Aorta (tissue), 5 donors: ENCODE data around the gene ZNF655. TPM values are rescaled to one million over a fixed set of nuclear protein-coding genes. Genes with fewer than 3 reads are reported as not detected.

Experiments used
- ATAC-seq: fragments of 200-7000 bp; cut with Tn5 transposase; one replicate; pipeline ENCODE4 v1.9.1; 2022; ENCODE audit warnings: moderate library complexity; ENCODE audit not compliant: low FRiP score
- DNase-seq, 2 donors: peaks; one replicate each; pipeline ENCODE4 v3.0.0-alpha.2; 2020
- H3K27ac ChIP-seq, 2 donors: one replicate each; pipeline ENCODE4 v1.5.1; 2013; ENCODE audit warnings: low read length in 2 of 2, mild to moderate bottlenecking in 2 of 2, moderate library complexity in 2 of 2, control low read depth in 1 of 2, inconsistent platforms in 1 of 2, low read depth in 1 of 2
- H3K27me3 ChIP-seq, 2 donors: one replicate each; pipeline ENCODE4 v1.6.1; 2013; ENCODE audit warnings: control low read depth in 1 of 2, low read length in 1 of 2, mild to moderate bottlenecking in 1 of 2, moderate library complexity in 1 of 2; ENCODE audit not compliant: insufficient read depth in 2 of 2, control insufficient read depth in 1 of 2
- H3K36me3 ChIP-seq, 2 donors: one replicate each; pipeline ENCODE4 v1.6.1; 2013; ENCODE audit warnings: control low read depth in 1 of 2, low read length in 1 of 2, mild to moderate bottlenecking in 1 of 2; ENCODE audit not compliant: insufficient read depth in 2 of 2, control insufficient read depth in 1 of 2
- H3K4me1 ChIP-seq, 2 donors: one replicate each; pipeline ENCODE4 v1.6.1; 2013; ENCODE audit warnings: low read length in 2 of 2, control low read depth in 1 of 2, mild to moderate bottlenecking in 1 of 2, moderate library complexity in 1 of 2; ENCODE audit not compliant: insufficient read depth in 2 of 2, control insufficient read depth in 1 of 2
- H3K4me3 ChIP-seq, 2 donors: one replicate each; pipeline ENCODE4 v1.5.1; 2013; ENCODE audit warnings: low read length in 2 of 2, control low read depth in 1 of 2, mild to moderate bottlenecking in 1 of 2
- H3K9me3 ChIP-seq: one replicate; pipeline ENCODE4 v1.6.1; 2013; ENCODE audit warnings: mild to moderate bottlenecking, low read length; ENCODE audit not compliant: control insufficient read depth
- WGBS, 2 donors: extraction: QIAGEN DNeasy Blood & Tissue Kit; methylation state at CpG; one replicate each; pipeline ENCODE4 v1.1.7; 2013; 5-methylcytosine and 5-hydroxymethylcytosine counted together
- intact Hi-C, 2 donors: fragments of 100-400 bp; cut with DNase I; formaldehyde crosslinking; loops; one replicate each; pipeline versions ENCODE4 v1.14.2 to v1.15.0; 2022
- polyA plus RNA-seq, 2 donors: library from polyadenylated mRNA; stranded (reverse); fragments of 200-250 nt; gene quantifications; one replicate each; pipeline ENCODE4 v1.2.3, GENCODE V29; 2013
- total RNA-seq, 2 donors: library from RNA; stranded (reverse); fragmentation: NEBNext Ultra II Directional; extraction: Animal tissue kit (Norgen Biotek cat#: 25700); gene quantifications; one replicate each; pipeline ENCODE4 v1.2.1, GENCODE V29; 2021
- donor health status: healthy with polysubstance abuse.
- donor health status: Bipolar disorder and iron deficiency.
- donor health status: DM: no; HTN: no; CAD: no.
- donor health status: DM: no; HTN: no; CAD: no.
- donor health status: DM: yes; HTN: yes; CAD: no.

Gene ZNF655
- total and polyA plus RNA-seq, 4 donors, result 47.7 to 93.1 (median 65.6) TPM

DNA sequence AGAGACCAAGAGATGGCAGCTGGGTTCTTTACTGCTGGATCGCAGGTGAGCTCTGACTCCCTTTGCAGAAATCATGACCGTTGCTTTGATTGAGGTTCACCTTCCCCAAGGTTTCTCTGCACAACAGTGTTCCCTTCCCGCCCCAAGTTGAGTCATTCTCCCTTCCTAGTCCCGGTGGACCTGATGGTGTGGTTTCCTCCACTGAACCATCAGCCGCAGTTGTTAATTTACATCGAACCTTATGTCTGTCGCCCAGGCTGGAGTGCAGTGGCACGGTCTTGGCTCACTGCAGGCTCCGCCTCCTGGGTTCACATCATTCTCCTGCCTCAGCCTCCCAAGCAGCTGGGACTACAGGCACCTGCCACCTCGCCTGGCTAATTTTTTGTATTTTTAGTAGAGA lies 64.2 kb downstream of the ZNF655 start:
- H3K9me3 ChIP-seq, result no peaks in the 10 kb centered on the region
- no peak for ATAC-seq
- WGBS, 2 donors, result 93 to 94% methylated on average over 10 of the region's 10 CpGs
- peaks cover 4 to 11% of the 10 kb centered on the region in 2 donors for H3K36me3 ChIP-seq
- no peaks in the 10 kb centered on the region for H3K4me1 ChIP-seq
- H3K4me3 ChIP-seq, result no peak overlapping the region
- no peak overlapping the region for H3K27ac ChIP-seq
- H3K27me3 ChIP-seq, result no peaks in the 10 kb centered on the region
- DNase-seq, result no peak
- intact Hi-C loops, result no loop called here

DNA sequence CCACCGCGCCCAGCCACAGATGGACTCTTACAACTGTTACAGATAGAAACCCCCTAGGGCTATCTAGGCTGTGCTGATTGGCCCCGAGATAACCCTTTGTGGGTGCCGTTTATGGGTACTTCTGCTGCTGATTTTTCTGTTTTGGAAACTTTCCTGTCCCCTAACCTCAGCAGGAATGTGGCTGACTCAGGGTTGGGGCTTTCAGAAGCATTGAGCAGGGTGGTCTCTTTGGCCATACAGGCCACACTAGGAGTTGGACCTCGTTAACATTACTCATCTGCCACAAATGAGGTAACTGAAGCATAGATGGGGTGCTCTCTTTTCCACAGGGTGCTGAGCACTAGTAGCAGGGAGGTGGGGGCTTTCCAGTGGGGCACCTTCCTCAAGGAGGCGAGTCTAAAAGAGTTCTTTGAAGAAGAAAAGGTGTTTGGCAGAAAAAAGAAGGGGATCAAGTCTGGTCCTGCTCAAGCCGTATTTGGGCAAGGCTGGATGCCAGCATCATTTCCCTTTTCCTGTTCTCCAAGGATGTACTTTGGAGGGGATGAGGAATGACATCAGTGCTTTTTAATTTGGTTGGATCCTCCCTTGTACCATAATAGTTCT lies 64.8 kb downstream of the ZNF655 start:
- Histone ChIP-seq H3K9me3 (no peaks in the 10 kb centered on the region), H3K27me3 (no peaks in the 10 kb centered on the region), H3K27ac (no peak overlapping the region), H3K4me1 (no peaks in the 10 kb centered on the region), H3K4me3 (no peak overlapping the region), H3K36me3 (peaks cover 4 to 11% of the 10 kb centered on the region in 2 donors)
- whole genome bisulfite sequencing, 2 donors, result 87% methylated on average over 7 of the region's 7 CpGs
- intact Hi-C loops, result no loop called here
- ATAC-seq (no peak), DNase-seq (no peak)

DNA sequence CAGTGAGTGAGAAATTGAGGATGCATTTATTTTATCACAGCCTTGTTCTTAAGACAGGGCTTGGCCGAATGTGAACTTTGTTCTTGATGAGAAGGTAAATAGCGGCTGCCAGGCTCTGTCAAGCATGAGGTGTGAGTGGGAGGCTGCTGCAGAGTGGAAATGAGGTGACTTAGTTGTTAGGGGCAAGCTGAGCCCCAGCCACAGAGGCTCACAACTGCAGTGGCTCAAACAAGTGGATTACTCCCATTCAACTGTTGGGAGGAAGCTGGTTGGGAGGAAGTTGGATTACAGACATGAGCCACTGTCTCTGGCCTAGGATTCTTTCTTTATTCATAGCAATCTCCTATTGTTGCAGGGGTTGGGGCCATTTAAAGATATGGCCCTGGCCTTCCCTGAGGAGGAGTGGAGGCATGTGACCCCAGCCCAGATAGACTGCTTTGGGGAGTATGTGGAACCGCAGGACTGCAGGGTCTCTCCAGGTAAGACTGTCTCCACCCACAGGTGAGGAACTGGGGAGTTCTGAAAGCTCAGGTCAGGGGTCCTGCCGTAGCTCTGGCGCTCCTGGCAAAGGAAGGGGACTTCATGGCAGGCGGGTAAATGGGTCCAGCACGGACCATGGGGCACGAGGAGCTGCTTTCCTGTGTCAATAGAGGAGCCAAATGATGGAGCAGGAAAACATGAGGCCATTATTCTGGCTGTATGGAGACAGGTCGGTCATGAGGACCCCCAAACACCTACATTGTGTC lies 65.4 kb downstream of the ZNF655 start:
- Histone ChIP-seq H3K27me3 (no peaks in the 10 kb centered on the region), H3K4me3 (no peak overlapping the region), H3K4me1 (no peaks in the 10 kb centered on the region), H3K9me3 (no peaks in the 10 kb centered on the region), H3K27ac (no peak overlapping the region), H3K36me3 (peaks cover 4 to 12% of the 10 kb centered on the region in 2 donors)
- ATAC-seq (no peak), DNase-seq (no peak)
- intact Hi-C loops, result no loop called here
- 91% methylated on average over 9 of the region's 9 CpGs for WGBS, 2 donors

DNA sequence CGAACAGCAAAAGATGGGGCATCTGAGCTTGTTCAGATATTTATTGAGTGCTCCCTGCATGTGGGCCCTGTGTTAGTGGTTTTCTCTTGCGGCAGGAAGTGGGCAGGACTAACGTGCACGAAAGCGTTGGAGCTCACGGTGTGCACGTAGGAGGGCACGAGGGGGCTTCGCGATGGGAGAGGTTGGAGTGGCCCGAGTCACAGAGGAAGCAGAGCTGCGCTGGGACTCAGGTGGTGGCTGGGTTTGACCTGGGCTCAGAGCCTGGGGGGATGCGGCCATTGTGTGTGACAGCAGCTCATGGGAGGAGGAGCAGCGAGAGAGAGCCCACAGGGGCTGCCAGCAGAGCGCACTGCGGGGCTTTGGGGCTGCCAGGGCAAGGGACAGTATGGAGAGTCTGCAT lies 66.0 kb downstream of the ZNF655 start:
- Histone ChIP-seq H3K4me1 (no peaks in the 10 kb centered on the region), H3K36me3 (peaks cover 4 to 16% of the 10 kb centered on the region in 2 donors), H3K4me3 (no peak overlapping the region), H3K9me3 (no peaks in the 10 kb centered on the region), H3K27me3 (no peaks in the 10 kb centered on the region), H3K27ac (no peak overlapping the region)
- ATAC-seq, result no peak
- 90 to 91% methylated on average over 16 of the region's 16 CpGs for WGBS, 2 donors
- intact Hi-C loops, result no loop called here
- no peak for DNase-seq

DNA sequence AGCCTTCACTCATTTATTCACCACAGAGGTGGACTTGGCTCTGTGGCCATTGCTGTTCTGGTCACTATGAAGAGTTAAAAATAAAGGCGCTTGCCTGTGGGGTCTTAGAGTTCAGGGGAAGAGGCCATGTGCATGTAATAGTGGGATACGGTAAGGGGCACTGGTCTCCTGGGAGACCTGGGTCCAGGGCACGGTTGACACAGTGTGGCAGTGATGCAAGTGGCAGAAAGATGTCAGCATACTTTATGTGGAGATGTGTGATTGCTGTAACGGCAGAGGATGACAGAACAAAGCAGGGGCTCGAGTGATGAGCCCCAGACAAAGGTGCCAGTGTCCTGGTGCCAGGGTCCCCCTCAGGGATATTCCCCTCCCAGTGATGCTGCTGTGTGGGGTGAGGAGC lies 66.9 kb downstream of the ZNF655 start:
- intact Hi-C loops, result no loop called here

DNA sequence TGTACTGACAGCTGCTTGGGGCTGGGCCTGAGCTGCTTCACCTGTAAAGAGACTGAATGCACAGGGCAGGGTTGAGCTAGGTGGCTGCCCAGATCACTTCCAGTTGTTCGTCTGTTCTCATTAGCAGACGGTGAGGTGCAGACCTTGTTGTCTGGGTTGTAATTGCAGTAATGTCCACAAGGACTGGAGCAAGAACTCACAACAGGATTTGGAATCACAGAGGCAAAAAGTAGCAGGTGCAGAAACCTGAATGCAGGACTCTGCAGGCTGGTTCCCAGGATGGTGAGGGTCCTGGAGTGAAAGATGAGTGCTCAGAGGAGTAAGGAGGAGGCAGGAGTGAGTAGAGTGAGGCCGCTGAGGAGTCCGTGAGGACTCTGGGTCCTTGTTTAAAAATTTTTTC lies 67.5 kb downstream of the ZNF655 start:
- peaks cover 4 to 21% of the 10 kb centered on the region in 2 donors for H3K36me3 ChIP-seq
- ATAC-seq, result no peak
- WGBS, 2 donors, result 89 to 90% methylated on average over 4 of the region's 4 CpGs
- H3K27me3 ChIP-seq, result no peaks in the 10 kb centered on the region
- H3K4me3 ChIP-seq, result no peak overlapping the region
- intact Hi-C loops, result no loop called here
- H3K9me3 ChIP-seq, result no peaks in the 10 kb centered on the region
- H3K27ac ChIP-seq, result no peak overlapping the region
- no peak for DNase-seq
- no peaks in the 10 kb centered on the region for H3K4me1 ChIP-seq

More for the DNA sequence above, 66.9 kb downstream of the ZNF655 start:
- H3K27me3 ChIP-seq, result no peaks in the 10 kb centered on the region
- DNase-seq (no peak), ATAC-seq (no peak)
- no peaks in the 10 kb centered on the region for H3K4me1 ChIP-seq
- H3K27ac ChIP-seq, result no peak overlapping the region
- 79 to 82% methylated on average over 5 of the region's 5 CpGs for WGBS, 2 donors
- H3K4me3 ChIP-seq, result no peak overlapping the region
- H3K36me3 ChIP-seq, result peaks cover 4 to 21% of the 10 kb centered on the region in 2 donors
- H3K9me3 ChIP-seq, result no peaks in the 10 kb centered on the region

Other genes starting within 250 kb of the ZNF655 start
- gene ARPC1A, start 232.7 kb upstream of the ZNF655 start, total RNA-seq, result 100 to 1,000 TPM in 1 of 2 donors, 10 to 100 TPM in 1; 99.9 to 106 TPM
- gene ARPC1A, start 232.7 kb upstream of the ZNF655 start, polyA plus RNA-seq, result 100 to 1,000 TPM in 1 of 2 donors, 10 to 100 TPM in 1; 95.1 to 227 TPM
- 100 to 1,000 TPM; 134 to 172 TPM for gene ARPC1B, start 183.9 kb upstream of the ZNF655 start, total RNA-seq
- 100 to 1,000 TPM; 153 to 262 TPM for gene ARPC1B, start 183.9 kb upstream of the ZNF655 start, polyA plus RNA-seq
- 10 to 100 TPM; 74.8 to 94.9 TPM for gene PDAP1, start 150.0 kb upstream of the ZNF655 start, total RNA-seq
- gene PDAP1, start 150.0 kb upstream of the ZNF655 start, polyA plus RNA-seq, result 100 to 1,000 TPM; 174 to 223 TPM
- 10 to 100 TPM; 53.5 to 57.0 TPM for gene BUD31, start 149.7 kb upstream of the ZNF655 start, total RNA-seq
- 100 to 1,000 TPM in 1 of 2 donors, 10 to 100 TPM in 1; 89.1 to 135 TPM for gene BUD31, start 149.7 kb upstream of the ZNF655 start, polyA plus RNA-seq
- 1 to 10 TPM; 5.4 to 6.0 TPM for gene PTCD1, start 119.8 kb upstream of the ZNF655 start, total RNA-seq
- gene PTCD1, start 119.8 kb upstream of the ZNF655 start, polyA plus RNA-seq, result 1 to 10 TPM in 1 of 2 donors, under 1 TPM in 1; 0.63 to 5.5 TPM
- 10 to 100 TPM; 30.4 to 33.6 TPM for gene CPSF4, start 119.7 kb upstream of the ZNF655 start, total RNA-seq
- 10 to 100 TPM; 24.2 to 48.9 TPM for gene CPSF4, start 119.7 kb upstream of the ZNF655 start, polyA plus RNA-seq
- 100 to 1,000 TPM; 118 to 128 TPM for gene ATP5MF, start 92.5 kb upstream of the ZNF655 start, total RNA-seq
- gene ATP5MF, start 92.5 kb upstream of the ZNF655 start, polyA plus RNA-seq, result 100 to 1,000 TPM; 457 to 973 TPM
- 10 to 100 TPM; 10.5 to 18.2 TPM for gene ZNF789, start 85.8 kb upstream of the ZNF655 start, total RNA-seq
- gene ZNF789, start 85.8 kb upstream of the ZNF655 start, polyA plus RNA-seq, result 10 to 100 TPM in 1 of 2 donors, 1 to 10 TPM in 1; 3.6 to 14.7 TPM
- 10 to 100 TPM; 29.1 to 32.1 TPM for gene ZNF394, start 58.4 kb upstream of the ZNF655 start, total RNA-seq
- gene ZNF394, start 58.4 kb upstream of the ZNF655 start, polyA plus RNA-seq, result 10 to 100 TPM; 14.9 to 32.3 TPM
- gene ZKSCAN5, start 54.0 kb upstream of the ZNF655 start, total RNA-seq, result 1 to 10 TPM; 7.8 to 8.9 TPM
- 1 to 10 TPM; 2.1 to 4.1 TPM for gene ZKSCAN5, start 54.0 kb upstream of the ZNF655 start, polyA plus RNA-seq
- 1 to 10 TPM; 3.0 to 5.9 TPM for gene FAM200A, start 6.5 kb upstream of the ZNF655 start, total RNA-seq
- gene FAM200A, start 6.5 kb upstream of the ZNF655 start, polyA plus RNA-seq, result 1 to 10 TPM; 2.3 to 3.2 TPM
- gene TMEM225B, start 39.6 kb downstream of the ZNF655 start, total RNA-seq, result 1 to 10 TPM in 1 of 2 donors, under 1 TPM in 1; 0.52 to 1.7 TPM
- 1 to 10 TPM in 1 of 2 donors, under 1 TPM in 1; 0.63 to 1.3 TPM for gene TMEM225B, start 39.6 kb downstream of the ZNF655 start, polyA plus RNA-seq
- 10 to 100 TPM; 16.2 to 22.5 TPM for gene ZSCAN25, start 58.3 kb downstream of the ZNF655 start, total RNA-seq
- gene ZSCAN25, start 58.3 kb downstream of the ZNF655 start, polyA plus RNA-seq, result 1 to 10 TPM; 2.1 to 7.4 TPM
- gene CYP3A5, start 121.4 kb downstream of the ZNF655 start, total RNA-seq, result 1 to 10 TPM in 1 of 2 donors, not detected in 1; 3.4 TPM
- 10 to 100 TPM in 1 of 2 donors, under 1 TPM in 1; 0.61 to 24.3 TPM for gene CYP3A5, start 121.4 kb downstream of the ZNF655 start, polyA plus RNA-seq
- gene CYP3A7, start 176.6 kb downstream of the ZNF655 start, total RNA-seq, result not detected
- gene CYP3A7, start 176.6 kb downstream of the ZNF655 start, polyA plus RNA-seq, result under 1 TPM in 1 of 2 donors, not detected in 1; 0.05 TPM
- not detected for gene CYP3A4, start 225.5 kb downstream of the ZNF655 start, total RNA-seq
- 10 to 100 TPM in 1 of 2 donors, not detected in 1; 12.9 TPM for gene CYP3A4, start 225.5 kb downstream of the ZNF655 start, polyA plus RNA-seq